Liver (tissue), 3 donors: ENCODE results near the gene COL20A1.

Source experiments
- RAD21 ChIP-seq, 2 donors: IDR thresholded peaks; 2 replicates each; pipeline ENCODE4 v1.6.1; 2016; ENCODE audit warnings: antibody characterized with exemption in 2 of 2, mild to moderate bottlenecking in 2 of 2
- REST ChIP-seq: IDR thresholded peaks from 2 replicates; pipeline ENCODE4 v1.6.1; 2016; ENCODE audit warnings: antibody characterized with exemption, mild to moderate bottlenecking
- TF ChIP-seq, protein P1 (sequence below): fragments of 150-350 bp; IDR thresholded peaks from 2 replicates; pipeline ENCODE4 v1.5.1; 2017; ENCODE audit warnings: improper control_type of control experiment, low read depth, low read length; ENCODE audit not compliant: missing input control
- donor health status: healthy.
- donor health status: healthy.

GRCh38 chr20:63364801-63365585 lies 72.0 kb downstream of the COL20A1 start:
- TF ChIP-seq REST (peak; percentile 64), RAD21 (IDR thresholded peaks at IDR 0.05) (no peak)
- TF ChIP-seq, protein P1, sequence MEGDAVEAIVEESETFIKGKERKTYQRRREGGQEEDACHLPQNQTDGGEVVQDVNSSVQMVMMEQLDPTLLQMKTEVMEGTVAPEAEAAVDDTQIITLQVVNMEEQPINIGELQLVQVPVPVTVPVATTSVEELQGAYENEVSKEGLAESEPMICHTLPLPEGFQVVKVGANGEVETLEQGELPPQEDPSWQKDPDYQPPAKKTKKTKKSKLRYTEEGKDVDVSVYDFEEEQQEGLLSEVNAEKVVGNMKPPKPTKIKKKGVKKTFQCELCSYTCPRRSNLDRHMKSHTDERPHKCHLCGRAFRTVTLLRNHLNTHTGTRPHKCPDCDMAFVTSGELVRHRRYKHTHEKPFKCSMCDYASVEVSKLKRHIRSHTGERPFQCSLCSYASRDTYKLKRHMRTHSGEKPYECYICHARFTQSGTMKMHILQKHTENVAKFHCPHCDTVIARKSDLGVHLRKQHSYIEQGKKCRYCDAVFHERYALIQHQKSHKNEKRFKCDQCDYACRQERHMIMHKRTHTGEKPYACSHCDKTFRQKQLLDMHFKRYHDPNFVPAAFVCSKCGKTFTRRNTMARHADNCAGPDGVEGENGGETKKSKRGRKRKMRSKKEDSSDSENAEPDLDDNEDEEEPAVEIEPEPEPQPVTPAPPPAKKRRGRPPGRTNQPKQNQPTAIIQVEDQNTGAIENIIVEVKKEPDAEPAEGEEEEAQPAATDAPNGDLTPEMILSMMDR: no peak
